Cardiac muscle cell (in vitro differentiated cells and primary cell): ENCODE results near the gene RNLS. TPM values are rescaled to one million over a fixed set of nuclear protein-coding genes. Genes with fewer than 3 reads are reported as not detected.

Experiments used
- DNase-seq, 2 donors: peaks; one replicate each; pipeline versions ENCODE4 v3.0.0 to v3.0.0-alpha.2; 2010 to 2017; ENCODE audit warnings: low read depth in 1 of 2, low spot score in 1 of 2
- H3K27ac ChIP-seq: fragments of 200-600 bp; sonication (generic); 2 replicates; pipeline ENCODE4 v1.5.1; 2016
- H3K27me3 ChIP-seq: fragments of 200-600 bp; sonication (generic); 2 replicates; pipeline ENCODE4 v1.6.0; 2016; ENCODE audit warnings: control low read depth
- H3K36me3 ChIP-seq: fragments of 200-600 bp; sonication (generic); 2 replicates; pipeline ENCODE4 v1.5.1; 2016; ENCODE audit warnings: control low read depth
- H3K4me1 ChIP-seq: fragments of 200-600 bp; sonication (generic); 2 replicates; pipeline ENCODE4 v1.8.1; 2017; ENCODE audit warnings: low read depth, mild to moderate bottlenecking, mixed run types
- H3K4me3 ChIP-seq: fragments of 200-600 bp; sonication (generic); 2 replicates; pipeline ENCODE4 v1.5.1; 2016; ENCODE audit warnings: mild to moderate bottlenecking
- H3K9me3 ChIP-seq: fragments of 200-600 bp; sonication (generic); 2 replicates; pipeline ENCODE4 v1.5.1; 2017; ENCODE audit warnings: low read depth, mild to moderate bottlenecking, control low read depth
- CTCF ChIP-seq: IDR thresholded peaks from 2 replicates; pipeline ENCODE4 v1.5.1; 2012; ENCODE audit warnings: low read depth, mild to moderate bottlenecking, low read length
- polyA plus RNA-seq: library from polyadenylated mRNA; unstranded; fragments of >200 nt; fragmentation: Nextera tagmentation; extraction: Ambion mirVana; gene quantifications from 2 replicates; pipeline ENCODE4 v1.2.1, GENCODE V29; 2016
- total RNA-seq: library from RNA; depleted of rRNA; stranded (reverse); fragments of >200 nt; gene quantifications from 2 replicates; pipeline ENCODE4 v1.2.3, GENCODE V29; 2016

The RNLS gene
- total and polyA plus RNA-seq, 2 experiments from 2014 or later, result 6.9 to 13.9 TPM

GRCh38 chr10:88336334-88336733, 246.8 kb downstream of the RNLS start:
- Histone ChIP-seq H3K4me1 (no peaks in the 10 kb centered on the region), H3K27ac (no peak overlapping the region), H3K36me3 (no peaks in the 10 kb centered on the region), H3K27me3 (no peaks in the 10 kb centered on the region), H3K4me3 (no peak overlapping the region), H3K9me3 (no peaks in the 10 kb centered on the region)
- no peak for TF ChIP-seq CTCF
- no peak for DNase-seq

- DNase-seq, result no peak
- no peaks in the 10 kb centered on the region for H3K4me1 ChIP-seq
- no peak overlapping the region for H3K27ac ChIP-seq
- H3K9me3 ChIP-seq, result no peaks in the 10 kb centered on the region
- H3K36me3 ChIP-seq, result no peaks in the 10 kb centered on the region
- no peaks in the 10 kb centered on the region for H3K27me3 ChIP-seq
- no peak overlapping the region for H3K4me3 ChIP-seq
- TF ChIP-seq CTCF, result no peak
Observed at GRCh38 chr10:88333248-88333630, 249.9 kb downstream of the RNLS start.

DNA sequence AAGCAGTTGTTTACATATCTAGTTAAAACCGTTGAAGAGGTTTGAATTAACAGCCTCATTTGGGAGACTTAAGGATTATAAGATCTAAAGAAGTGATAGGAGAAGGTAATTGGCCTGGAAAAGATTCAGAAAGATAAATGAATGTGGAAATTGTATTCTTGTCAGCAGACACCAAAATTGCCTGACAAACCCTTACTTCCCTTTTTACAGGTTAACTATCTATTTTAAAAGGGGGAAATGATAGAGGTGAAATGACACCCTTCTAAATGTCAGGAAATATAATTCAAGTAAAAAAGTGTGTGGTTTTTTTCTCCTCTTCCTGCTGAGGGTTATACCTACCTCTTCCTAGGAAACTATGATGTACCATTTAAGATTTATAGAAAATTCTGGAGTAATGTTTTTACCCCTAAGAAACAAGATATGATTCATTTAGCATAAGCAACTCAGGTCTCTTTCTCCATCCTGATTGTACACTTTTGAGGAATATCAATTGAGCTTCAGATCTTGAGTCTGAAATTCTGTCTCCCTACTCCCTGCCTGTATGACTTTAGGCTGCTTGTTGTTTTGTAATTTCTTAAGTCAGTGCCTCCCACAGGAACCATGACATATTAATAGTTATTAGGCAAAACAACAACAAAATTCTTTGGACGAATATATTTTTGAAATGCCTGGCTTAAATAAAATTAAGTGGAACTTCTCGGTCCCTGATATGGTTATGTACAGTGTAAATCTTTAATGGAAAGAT, 250.4 kb downstream of the RNLS start:
- no peak for TF ChIP-seq CTCF
- Histone ChIP-seq H3K4me3 (no peak overlapping the region), H3K9me3 (no peaks in the 10 kb centered on the region)

GRCh38 chr10:88330174-88330573, 252.9 kb downstream of the RNLS start:
- H3K36me3 ChIP-seq, result no peaks in the 10 kb centered on the region
- no peak overlapping the region for H3K27ac ChIP-seq
- H3K27me3 ChIP-seq, result no peaks in the 10 kb centered on the region
- H3K9me3 ChIP-seq, result no peaks in the 10 kb centered on the region
- H3K4me3 ChIP-seq, result no peak overlapping the region
- DNase-seq, result peak in 1 of 2 donors; percentile 14
- no peaks in the 10 kb centered on the region for H3K4me1 ChIP-seq
- no peak for TF ChIP-seq CTCF

More for the DNA sequence above, 250.4 kb downstream of the RNLS start:
- no peak overlapping the region for H3K27ac ChIP-seq
- H3K27me3 ChIP-seq, result no peaks in the 10 kb centered on the region
- no peaks in the 10 kb centered on the region for H3K36me3 ChIP-seq
- H3K4me1 ChIP-seq, result no peaks in the 10 kb centered on the region
- DNase-seq, result no peak

- Histone ChIP-seq H3K27me3 (no peaks in the 10 kb centered on the region), H3K4me3 (no peak overlapping the region), H3K4me1 (no peaks in the 10 kb centered on the region), H3K27ac (no peak overlapping the region), H3K9me3 (no peaks in the 10 kb centered on the region), H3K36me3 (no peaks in the 10 kb centered on the region)
- no peak for TF ChIP-seq CTCF
- DNase-seq, result no peak
Observed at GRCh38 chr10:88322324-88323063, 260.6 kb downstream of the RNLS start.
